ENCODE measurements around the gene MEDAG.
"Not testable (repeated sequence)": the region's sequence is repeated elsewhere in the genome, so short reads cannot be mapped to it uniquely, and the experiment has no call there.

Gene MEDAG

DNA sequence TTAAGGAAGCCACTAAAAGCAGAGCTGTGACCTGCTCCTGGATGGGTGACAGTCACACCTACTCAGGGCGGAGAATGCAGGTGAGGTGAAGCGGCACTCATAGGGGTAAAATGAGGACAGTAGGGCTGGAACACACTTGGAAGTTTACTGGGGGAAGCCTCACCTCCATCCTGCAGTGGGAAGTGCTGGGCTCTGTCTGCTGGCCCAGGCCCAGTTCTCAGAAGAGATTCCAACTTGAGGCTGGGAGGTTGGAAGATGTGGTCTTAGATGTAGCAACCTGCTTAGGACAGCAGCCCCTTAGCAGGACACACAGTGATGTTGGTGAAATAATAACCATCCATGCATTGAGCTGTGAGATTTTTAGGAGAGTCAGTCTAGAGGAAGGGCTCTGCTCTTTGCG is 4.6 kb downstream of the MEDAG start:
- no peak for DNase-seq

DNA sequence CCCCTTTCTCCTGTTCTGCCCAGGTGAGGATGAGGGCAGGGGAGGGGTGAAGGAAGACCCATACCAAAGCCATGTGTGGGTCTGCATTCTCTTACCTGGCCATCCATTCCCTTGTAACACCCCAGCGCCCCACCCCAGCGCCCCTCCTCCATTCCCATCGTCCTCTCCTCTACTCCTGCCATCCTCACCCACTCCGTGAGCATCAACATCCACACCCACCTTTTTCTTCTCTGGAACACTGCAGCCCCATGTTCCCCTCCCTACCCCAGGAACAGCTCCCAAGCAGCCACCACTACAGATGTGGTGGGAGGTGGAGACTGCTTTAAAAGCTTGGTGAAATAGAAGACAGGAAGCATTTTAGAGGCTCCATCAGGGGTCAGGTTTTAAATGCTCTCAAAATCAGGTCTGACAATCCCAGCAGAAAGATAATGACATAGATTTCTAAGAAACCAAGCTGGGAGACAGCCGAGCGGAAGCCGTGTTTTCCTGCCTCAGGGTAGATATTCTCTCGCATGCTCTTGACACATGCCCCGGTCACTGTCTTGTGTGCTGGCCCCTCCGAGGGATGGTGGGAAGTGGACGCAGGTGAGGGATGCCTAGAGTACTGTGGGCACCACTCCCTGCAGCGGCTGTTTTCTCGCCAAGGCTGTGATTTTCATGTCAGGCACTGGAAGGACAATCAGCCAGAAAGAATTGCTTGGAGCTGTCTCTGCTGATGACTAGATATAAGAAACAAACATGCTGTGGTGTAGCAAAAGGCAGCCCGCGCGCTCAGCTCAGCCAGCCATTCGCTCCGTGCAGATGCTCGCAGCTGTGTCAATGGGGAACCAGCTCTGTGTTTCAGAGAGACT is 9.8 kb downstream of the MEDAG start:
- no peak for DNase-seq

DNA sequence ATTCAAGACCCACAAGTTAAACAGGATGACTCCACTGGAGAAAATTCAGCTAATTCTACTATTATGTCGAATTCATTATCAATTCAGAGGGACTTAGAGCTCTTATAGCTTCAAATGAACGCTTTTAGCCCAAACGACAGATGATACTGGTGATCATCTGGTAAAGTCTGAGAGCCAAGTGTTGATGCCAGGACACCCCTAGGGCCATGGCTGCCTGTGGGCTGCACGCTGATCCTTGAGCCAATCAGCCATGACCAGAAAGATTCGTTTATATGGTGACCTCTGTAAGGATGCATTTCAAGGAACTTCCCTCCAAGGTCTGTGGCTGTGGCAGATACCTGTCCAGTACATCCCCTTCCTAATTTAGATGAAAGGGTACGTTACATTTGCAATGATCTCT is 10.9 kb downstream of the MEDAG start:
- no peak for DNase-seq

DNA sequence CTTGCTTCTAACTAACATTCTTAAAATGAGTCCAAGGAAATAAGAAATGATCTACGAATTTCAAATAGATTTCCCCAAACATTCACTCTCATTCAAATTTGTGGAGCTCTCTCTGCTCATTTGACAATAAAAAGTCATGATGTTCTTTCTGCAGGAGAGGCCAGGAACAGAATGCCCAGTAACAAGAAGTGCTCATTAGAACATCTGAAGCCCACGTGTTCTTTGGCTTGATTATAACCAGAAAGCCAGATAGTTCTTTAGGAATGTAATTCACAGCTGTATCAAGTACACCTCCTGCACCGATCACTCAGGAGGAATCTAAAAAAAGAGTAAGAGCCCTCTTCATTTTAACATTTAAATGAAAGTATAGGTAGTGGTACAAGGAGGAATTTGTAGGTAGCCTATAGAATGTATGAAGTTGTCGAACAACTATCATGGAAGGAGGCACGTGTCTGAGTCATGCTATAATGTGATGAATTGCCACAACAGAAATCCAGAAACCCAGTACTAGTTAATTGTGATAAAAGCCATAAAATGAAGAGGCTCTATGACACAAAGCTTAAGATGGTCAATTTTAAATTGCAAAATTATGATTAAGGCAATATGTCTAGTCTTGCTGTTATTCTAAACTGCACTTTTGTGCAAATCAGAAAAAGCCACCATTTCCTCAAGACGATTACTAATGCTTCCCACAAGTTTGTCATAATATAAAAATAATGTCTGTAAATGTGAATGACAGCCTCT is 12.8 kb downstream of the MEDAG start:
- no peak for DNase-seq

DNA sequence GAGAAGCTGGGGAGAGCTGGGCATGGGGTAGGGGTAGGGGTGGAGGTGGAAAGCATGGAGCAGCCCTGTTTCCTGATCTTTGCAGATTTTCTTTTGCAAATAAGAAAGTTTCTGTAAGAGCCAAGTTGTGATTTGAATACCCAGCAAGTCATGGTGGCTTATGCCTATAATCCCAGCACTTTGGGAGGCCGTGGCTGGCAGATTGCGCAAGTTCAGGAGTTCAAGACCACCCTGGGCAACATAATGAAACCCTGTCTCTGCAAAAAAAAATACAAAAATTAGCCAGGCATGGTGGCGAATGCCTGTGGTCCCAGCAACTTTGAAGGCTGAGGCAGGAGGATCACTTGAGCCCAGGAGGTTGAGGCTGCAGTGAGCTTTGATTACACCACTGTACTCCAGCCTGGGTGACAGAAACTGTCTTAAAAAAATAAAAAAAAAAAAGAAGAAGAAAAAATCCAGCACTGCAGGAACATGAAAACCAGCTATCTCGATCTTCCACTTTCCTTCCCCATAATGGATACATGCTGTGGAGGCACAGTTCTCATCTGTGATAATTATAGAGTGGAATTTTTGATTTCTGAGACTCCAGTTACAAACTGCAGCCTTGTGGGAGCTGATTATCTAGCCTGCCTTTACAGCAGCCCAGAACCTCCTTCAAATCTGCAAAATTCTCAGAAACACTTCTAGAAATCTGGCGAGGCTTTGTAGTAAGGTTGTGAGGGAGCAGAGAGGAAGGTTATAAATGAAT is 14.3 kb downstream of the MEDAG start:
- no peak for DNase-seq

DNA sequence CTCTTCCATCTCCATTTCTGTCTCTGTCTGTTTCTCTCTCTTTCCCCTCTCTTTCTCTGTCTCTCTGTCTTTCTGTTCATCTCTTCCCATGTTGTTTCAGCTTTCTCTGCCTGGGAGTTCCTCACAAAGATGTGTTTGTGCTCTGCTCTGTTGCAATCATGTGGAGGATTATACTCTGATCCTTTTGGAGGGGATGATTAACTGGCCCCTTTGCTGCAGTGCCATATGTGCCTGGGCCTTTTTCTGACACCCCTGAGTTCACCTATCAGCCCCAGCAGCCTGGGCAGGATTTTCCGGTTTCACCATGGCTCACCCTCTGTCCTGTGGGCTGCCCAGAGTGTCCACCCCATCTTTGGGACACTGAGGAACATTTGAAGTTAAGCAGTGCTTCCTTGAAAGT is 17.3 kb downstream of the MEDAG start:
- DNase-seq: no peak

DNA sequence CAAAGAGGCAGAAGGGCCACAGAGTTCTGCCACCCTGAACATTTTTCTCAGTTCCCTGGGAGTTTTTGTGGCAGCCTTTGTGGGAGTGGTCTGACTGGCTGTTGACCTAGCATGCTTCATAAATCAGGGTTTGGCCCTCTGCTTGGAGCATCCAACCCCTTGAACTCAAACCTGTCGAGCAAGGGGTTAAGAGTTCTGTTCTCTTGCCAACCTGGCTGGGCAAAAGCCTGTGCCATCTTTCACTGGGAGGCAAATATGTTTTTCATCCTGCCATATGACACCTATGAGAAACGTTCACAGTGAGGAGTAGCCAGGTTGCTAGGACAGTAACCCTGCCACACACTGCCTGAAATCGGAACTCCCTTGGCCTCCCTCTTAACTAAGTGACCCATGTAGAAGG is 18.6 kb downstream of the MEDAG start:
- DNase-seq: no peak

DNA sequence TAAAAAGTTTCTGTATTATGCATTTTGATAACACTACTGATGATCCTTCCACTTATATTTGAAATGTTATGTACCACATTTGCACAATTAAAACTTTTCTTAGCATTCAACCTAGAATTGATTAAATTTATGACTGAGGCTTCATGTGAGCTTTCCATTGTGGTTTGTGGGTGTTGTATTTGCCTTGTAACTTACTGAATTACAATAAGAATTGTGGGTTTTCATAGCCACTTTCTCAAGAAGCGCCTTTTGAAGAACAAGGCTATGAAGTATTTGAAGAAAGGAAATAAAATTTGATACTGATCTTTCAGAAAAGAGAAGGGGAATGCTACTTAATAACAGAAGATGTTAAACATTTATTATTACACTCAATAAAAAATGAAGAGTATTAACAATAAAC is 19.4 kb downstream of the MEDAG start:
- no peak for DNase-seq

DNA sequence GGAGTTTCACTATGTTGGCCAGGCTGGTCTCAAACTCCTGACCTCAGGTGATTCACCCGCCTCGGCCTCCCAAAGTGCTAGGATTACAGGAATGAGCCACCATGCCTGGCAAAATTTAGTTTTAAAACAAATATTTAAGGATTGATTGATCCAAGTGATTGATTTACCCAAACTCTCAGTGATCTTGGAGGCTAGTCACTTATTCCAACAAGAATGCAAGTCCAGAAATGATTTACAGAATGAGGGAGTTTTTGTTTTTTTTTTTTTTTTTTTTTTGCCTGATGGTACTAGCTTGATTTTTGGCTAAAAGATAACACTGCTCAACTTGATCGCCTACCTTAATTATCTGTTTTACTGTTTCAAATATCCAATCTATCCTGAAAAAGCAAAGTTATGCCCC is 20.7 kb downstream of the MEDAG start:
- no peak for DNase-seq

DNA sequence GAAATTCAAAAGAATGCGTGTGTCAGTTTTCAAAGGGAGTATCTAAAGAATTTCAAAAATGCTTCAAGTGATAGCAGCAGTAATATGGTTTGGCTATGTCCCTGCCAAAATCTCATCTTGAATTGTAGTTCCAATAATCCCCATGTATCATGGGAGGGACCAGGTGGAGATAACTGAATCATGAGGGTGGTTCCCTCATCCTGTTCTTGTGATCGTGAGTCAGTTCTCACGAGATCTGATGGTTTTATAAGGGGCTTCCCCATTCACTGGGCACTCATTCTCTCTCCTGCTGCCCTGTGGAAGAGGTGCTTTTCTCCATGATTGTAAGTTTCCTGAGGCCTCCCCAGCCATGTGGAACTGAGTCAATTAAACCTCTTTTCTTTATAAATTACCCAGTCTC is 21.1 kb downstream of the MEDAG start:
- DNase-seq: not testable (repeated sequence)

DNA sequence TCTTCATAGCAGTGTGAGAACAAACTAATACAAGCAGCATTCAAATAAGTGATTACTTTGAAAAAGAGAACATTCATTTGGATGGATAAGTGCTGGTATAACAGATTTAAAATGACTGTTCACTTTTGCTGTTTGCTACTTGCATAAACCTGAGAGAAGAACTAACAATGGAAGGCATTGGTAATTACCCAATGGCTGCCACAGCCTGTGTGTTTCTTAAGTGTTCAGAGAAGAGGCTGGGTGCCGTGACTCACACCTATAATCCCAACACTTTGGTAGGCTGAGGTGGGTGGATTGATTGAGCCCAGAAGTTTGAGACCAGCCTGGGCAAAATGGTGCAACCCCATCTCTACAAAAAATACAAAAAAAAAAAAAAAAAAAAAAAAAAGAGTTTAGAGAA is 21.5 kb downstream of the MEDAG start:
- no peak for DNase-seq

DNA sequence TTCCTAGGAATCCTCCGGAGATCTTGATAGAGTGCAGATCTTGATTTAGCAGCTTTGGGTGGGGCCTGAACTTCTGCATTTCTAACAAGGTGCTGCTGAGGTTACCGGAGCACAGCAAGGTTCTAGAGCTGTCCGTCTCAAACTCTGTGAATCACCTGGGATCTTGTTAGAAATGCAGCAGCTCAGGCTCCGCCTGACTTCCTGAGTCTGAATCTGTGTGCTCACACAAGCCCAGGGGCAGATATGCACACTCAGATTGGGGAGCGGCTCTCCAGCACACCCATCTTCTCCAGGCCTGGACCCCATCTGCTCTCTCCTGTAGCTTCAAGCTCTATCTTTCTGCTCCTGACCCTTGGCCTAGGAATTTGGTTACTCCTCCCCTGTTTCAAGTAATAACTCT is 22.9 kb downstream of the MEDAG start:
- no peak for DNase-seq

DNA sequence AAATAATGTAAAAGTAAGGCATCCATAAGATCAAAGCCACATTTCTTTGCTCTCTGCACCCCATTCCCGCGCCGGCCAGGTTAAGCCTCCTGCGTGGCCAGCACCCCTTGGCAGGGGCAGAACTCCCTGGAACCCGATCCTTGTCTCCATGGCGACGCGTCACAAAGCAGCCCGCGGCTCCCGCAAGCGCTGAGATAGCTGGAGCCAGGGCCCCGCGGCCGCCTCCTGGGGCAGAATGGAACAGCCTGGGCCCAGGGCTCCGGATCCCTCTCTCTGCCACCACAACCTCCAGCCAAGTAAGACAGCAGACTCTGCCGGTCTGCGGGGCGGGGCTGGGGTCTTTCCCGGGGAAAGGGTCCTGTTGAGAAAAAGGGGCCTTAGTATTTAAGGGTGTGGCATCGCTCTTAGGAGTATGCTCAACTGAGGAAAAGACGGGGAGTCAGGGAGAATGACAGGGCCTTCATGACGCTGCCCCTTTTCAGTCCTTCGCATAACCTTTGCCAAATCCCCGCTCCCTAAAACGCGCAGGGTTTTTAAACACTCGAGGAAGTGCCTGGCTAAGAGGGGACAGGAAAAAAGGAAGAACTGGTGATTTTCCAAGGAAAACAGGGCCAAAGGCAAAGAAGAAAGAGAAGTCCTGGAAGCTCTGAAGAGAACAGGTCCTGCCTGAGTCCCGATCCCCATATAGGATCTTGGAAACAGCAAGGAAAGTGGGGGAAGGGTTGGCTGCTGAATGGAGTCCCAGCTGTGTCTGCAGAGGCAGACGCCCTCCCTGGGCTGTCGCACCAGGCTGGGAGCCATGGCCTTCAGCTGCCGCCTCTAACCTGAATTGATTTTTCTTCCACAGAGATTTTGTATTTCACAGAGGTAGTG is 26.6 kb downstream of the MEDAG start, which contains the start of gene TEX26:
TEX26 (plus strand) TSS at position 176 of the 873 bp plus-strand sequence; CDS start at position 236, 60 bp downstream.
- DNase-seq: no peak

DNA sequence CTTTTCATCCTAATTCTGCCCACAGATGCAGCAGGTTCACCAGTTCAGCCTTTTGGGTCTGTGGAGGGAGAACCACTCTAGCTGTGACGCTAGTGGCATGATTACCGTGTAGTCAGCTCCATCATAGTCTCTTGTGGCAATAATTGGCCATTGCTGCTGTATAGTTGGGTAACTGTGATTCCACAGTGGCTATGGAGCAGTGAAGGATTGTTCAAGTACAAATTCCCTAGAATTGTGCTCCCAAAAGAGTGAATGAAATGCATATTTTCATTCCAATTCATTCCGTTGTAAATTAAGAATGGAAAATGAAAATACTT is 27.2 kb downstream of the MEDAG start:
- no peak for DNase-seq

DNA sequence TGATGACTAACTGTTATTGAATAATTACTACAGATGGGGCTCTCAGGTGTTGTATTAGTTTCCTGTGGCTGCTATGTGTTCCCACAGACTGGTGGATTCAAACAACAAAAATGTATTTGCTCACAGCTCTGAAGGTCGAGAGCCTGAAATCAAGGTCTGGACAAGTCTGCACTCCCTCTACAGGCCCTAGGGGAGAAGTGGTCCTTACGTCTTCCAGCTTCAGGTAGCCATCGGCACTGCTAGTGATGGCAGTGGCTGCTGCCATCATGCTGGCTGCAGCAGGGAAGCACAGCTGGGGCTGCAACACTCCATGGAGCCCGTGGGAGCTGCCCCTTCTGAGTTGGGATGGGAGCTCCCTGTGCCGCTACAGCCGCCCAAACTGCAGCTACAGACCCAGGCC is 28.3 kb downstream of the MEDAG start:
- no peak for DNase-seq

DNA sequence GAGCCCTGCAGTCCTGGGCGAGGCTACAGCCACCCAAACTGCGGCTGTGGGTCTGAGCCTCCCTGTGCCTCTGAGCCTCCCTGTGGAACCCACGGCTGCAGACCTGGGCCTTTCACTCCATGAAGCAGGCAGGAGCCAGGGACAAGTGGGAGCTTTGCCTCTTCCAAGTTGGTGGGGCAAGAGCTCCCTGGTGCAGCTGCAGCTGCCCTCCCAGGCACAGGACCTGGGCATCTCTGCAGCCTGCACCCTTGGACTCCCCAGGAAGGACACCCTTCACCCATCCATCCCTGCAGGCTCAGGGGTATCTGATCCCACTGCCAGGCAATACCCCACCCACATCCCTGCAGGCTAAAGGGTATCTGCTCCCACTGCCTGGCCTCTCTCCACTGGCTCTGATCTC is 28.7 kb downstream of the MEDAG start:
- DNase-seq: no peak

DNA sequence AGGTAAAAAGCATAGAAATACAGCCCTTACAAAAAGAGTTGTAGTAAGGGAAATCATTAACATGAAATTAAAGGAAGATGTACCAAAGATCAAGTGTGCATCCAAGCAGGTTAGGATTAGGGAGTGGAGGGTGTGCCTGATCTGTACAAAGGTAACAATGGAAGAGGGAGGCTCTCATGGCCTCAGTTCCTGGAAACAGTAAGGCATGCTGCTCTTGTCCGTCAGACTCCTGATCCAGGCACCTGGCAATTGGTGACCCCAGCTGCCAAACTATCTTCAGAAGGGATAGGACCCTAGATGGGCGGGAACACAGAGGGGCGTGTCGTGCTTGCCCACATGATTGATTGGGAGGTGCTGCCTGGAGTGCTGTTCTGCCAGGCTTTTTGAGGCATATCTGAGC is 30.9 kb downstream of the MEDAG start:
- no peak for DNase-seq

DNA sequence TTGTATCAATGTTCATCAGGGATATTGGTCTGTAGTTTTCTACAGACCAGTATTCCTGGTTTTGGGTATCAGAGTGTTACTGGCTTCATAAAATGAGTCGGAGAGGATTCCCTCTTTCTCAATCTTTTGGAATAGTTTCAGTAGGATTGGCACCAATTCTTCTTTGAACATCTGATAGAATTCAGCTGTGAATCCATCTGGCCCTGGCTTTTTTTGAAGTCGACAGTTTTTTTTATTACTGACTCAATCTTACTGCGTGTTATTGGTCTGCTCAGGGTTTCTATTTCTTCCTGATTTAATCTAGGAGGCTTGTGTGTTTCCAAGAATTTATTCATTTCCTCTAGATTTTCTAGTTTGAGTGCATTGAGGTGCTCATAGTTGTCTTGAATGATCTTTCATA is 37.8 kb downstream of the MEDAG start:
- no peak for DNase-seq

DNA sequence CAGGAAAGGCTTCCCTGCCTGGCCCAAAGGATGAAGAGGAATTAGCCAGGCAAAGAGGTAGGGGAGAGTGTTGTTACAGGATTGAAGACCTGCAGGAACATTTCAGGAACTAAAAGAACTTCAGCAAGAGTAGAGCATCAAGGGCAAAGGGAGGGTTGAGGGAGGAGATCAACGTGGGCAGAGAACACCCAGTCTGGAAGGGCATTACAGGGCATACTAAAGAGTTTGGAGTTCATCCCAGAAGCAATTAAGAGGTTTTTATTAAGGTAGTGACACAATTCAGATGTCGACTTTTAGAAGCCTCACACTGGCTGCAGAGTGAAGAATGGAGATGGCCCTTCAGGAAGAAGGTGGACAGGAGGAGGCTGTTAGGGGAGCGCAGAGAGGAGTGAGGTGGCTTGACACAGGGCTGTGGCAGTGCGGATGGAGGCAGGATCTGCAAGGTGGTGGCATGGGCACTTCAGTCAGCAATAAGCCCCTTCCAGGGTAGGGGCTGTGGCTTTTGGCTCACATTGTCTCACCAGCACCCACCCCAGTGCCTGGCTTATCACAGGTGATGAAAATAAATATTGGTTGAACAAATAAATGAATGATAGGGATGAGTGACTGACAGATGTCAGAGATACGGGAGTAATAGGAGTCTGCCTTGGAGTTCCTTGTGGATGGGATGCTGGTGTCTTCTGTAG is 51.3 kb downstream of the MEDAG start:
- no peak for DNase-seq

DNA sequence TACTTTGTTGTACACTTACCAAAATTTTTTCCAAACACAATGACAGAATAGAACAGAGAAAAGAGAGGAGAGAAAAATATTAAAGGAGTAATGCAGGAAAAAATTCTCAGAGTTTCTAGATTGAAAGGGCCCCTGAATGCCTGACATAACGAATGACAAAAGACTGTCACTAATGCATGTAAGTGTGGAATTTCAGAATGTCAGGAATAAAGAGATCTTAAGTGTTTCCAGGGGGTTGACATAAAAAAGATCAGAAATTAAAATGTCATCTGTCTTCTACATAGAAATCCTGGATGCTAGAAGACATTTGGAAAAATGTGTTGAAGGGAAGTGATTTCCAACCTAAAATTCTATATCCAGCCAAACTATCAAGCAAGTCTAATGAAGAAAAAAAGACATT is 53.6 kb downstream of the MEDAG start:
- no peak for DNase-seq

DNA sequence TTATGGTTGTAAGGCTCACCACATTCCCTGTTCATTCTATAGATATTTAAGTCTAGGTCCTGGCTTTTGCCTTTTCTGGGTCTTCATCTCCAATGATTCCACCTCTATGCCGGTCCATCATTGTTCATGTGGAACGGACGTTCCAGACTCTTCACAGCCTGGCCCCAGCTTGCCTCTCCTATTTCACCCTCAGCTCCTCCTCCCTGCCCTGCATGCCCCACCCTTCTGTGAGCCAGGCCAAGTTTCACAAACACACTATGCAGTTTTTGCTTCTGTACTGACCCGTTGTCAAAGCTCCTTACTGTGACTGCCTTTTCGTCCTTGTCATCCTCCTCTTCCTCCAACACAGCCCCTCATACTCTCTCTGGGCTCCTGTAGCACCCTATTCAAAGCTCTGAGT is 57.7 kb downstream of the MEDAG start:
- no peak for DNase-seq

DNA sequence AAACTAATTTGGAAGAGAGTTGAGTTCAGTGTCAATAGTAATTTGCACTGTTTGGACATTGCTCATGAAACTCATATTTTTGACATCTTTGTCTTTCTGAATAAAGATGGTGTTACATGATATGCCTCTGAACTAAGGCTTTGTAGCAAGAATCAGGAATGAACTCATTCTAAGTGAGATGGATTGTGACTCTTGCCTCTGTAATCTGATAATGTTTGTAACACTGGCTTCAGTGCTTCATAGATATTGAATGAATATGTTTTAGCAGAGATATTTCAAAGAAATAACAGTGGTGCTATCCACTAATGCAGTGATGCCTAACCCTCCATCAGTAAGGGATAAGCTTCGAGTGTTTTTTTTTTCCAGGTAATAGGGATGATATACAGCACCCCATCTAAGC is 59.3 kb downstream of the MEDAG start:
- DNase-seq: no peak

Data from GF-D8 (cell line).